NCI-H446 (cell line): ENCODE measurements around the gene ERMARD.

Experiments
- DNase-seq, 2 experiments: peaks; one replicate each; lab custom pipeline; 2025; lab: John Stamatoyannopoulos, UW

Gene ERMARD

GRCh38 chr6:169825558-169826225 is 74.3 kb downstream of the ERMARD start:
- no peak for DNase-seq

- DNase-seq = no peak
Observed at GRCh38 chr6:169826697-169827096, 75.3 kb downstream of the ERMARD start.

GRCh38 chr6:169827290-169827717 is 75.9 kb downstream of the ERMARD start:
- DNase-seq = no peak

GRCh38 chr6:169828176-169828575 is 76.8 kb downstream of the ERMARD start:
- no peak for DNase-seq

GRCh38 chr6:169829786-169830185 is 78.4 kb downstream of the ERMARD start:
- no peak for DNase-seq

GRCh38 chr6:169830876-169831275 is 79.5 kb downstream of the ERMARD start:
- DNase-seq = no peak
